H1 (cell line): ENCODE data around the gene SUV39H2. TPM values are rescaled to one million over a fixed set of nuclear protein-coding genes. Genes with fewer than 3 reads are reported as not detected.

Experiments used
- CTCF ChIA-PET: fragments of 300-600 bp; sonication (Branson Sonifier 250); formaldehyde crosslinking; loops from one replicate; lab custom pipeline; 2021; ENCODE audit not compliant: partially characterized antibody; lab: Charles Lee
- POLR2A ChIA-PET: fragments of 300-600 bp; sonication (Branson Sonifier 250); formaldehyde crosslinking; loops from one replicate; lab custom pipeline; 2021; ENCODE audit warnings: inconsistent platforms; ENCODE audit not compliant: partially characterized antibody; lab: Charles Lee
- DNase-seq, 2 experiments: peaks; one replicate each; pipeline versions ENCODE4 v3.0.0 to v3.0.0-alpha.2; 2010 to 2022; ENCODE audit warnings: low spot score in 2 of 2, low read depth in 1 of 2, mixed read lengths in 1 of 2
- FAIRE-seq: peaks from 2 replicates; lab custom pipeline; 2011; peaks lifted over from hg19 to GRCh38; lab: Jason Lieb, UNC
- H2AFZ ChIP-seq: 2 replicates; pipeline ENCODE4 v1.8.1; 2012; ENCODE audit warnings: low read length, inconsistent platforms
- H2AK5ac ChIP-seq: 2 replicates; pipeline ENCODE4 v1.6.1; 2013; ENCODE audit warnings: low read depth, low read length
- H2BK120ac ChIP-seq: replicated peaks from 2 replicates; pipeline ENCODE3; 2013; ENCODE audit warnings: low read depth, low read length, inconsistent platforms
- H2BK12ac ChIP-seq: 2 replicates; pipeline ENCODE4 v1.6.1; 2013; ENCODE audit warnings: low read depth, low read length
- H2BK15ac ChIP-seq: 2 replicates; pipeline ENCODE4 v1.6.1; 2013; ENCODE audit warnings: low read length
- H2BK20ac ChIP-seq: 2 replicates; pipeline ENCODE4 v1.6.1; 2013; ENCODE audit warnings: low read length
- H2BK5ac ChIP-seq: 2 replicates; pipeline ENCODE4 v1.6.1; 2013; ENCODE audit warnings: low read depth, low read length
- H3K14ac ChIP-seq: 2 replicates; pipeline ENCODE4 v1.6.1; 2013; ENCODE audit warnings: inconsistent platforms; ENCODE audit not compliant: insufficient read length
- H3K18ac ChIP-seq: 2 replicates; pipeline ENCODE4 v1.6.1; 2013; ENCODE audit warnings: low read length; ENCODE audit errors: extremely low read depth
- H3K23ac ChIP-seq: 2 replicates; pipeline ENCODE4 v1.6.1; 2013; ENCODE audit warnings: inconsistent platforms; ENCODE audit not compliant: insufficient read length
- H3K23me2 ChIP-seq: 2 replicates; pipeline ENCODE4 v1.6.1; 2013; ENCODE audit warnings: low read depth, low read length
- H3K27ac ChIP-seq: 2 replicates; pipeline ENCODE4 v1.6.1; 2011; ENCODE audit warnings: low read depth, low read length, inconsistent platforms
- H3K27me3 ChIP-seq, 4 experiments: replicated peaks in 1 of 4; 1 replicate in 1 of 4; 2 replicates in 3 of 4; pipeline versions ENCODE4 v1.6.1 to v1.8.1; 2011 to 2013; ENCODE audit warnings: low read length in 3 of 4, mild to moderate bottlenecking in 3 of 4, inconsistent platforms in 2 of 4, mixed read lengths in 2 of 4, moderate library complexity in 1 of 4; ENCODE audit not compliant: control insufficient read depth in 3 of 4, insufficient read depth in 3 of 4; ENCODE audit errors: extremely low read depth in 1 of 4
- H3K36me3 ChIP-seq, 4 experiments: 2 replicates each; pipeline versions ENCODE4 v1.6.1 to v1.8.1; 2011 to 2013; ENCODE audit warnings: mild to moderate bottlenecking in 4 of 4, low read length in 3 of 4, moderate library complexity in 2 of 4, control low read depth in 1 of 4, inconsistent platforms in 1 of 4; ENCODE audit not compliant: insufficient read depth in 4 of 4, control insufficient read depth in 2 of 4
- H3K4ac ChIP-seq: replicated peaks from 2 replicates; pipeline ENCODE3; 2013; ENCODE audit warnings: low read length, low read depth, mixed read lengths, inconsistent platforms; ENCODE audit not compliant: insufficient read length
- H3K4me1 ChIP-seq, 4 experiments: replicated peaks in 1 of 4; 1 replicate in 1 of 4; 2 replicates in 3 of 4; pipeline versions ENCODE4 v1.6.1 to v1.8.1; 2011 to 2013; ENCODE audit warnings: low read length in 3 of 4, inconsistent platforms in 2 of 4, mixed read lengths in 1 of 4; ENCODE audit not compliant: insufficient read depth in 4 of 4, control insufficient read depth in 3 of 4
- H3K4me2 ChIP-seq, 2 experiments: 2 replicates each; pipeline versions ENCODE4 v1.6.1 to v1.8.1; 2011 to 2013; ENCODE audit warnings: low read depth in 2 of 2, low read length in 2 of 2, control low read depth in 1 of 2, inconsistent platforms in 1 of 2, mild to moderate bottlenecking in 1 of 2; ENCODE audit not compliant: insufficient read depth in 1 of 2
- H3K4me3 ChIP-seq, 4 experiments: fragments of 200-600, 300-600 bp in 1 of 4; sonication (generic), shearing (Covaris generic), sonication (Bioruptor Twin) in 1 of 4; 2 replicates each; pipeline versions ENCODE4 v1.5.1 to v1.8.1; 2011 to 2016; ENCODE audit warnings: low read length in 4 of 4, low read depth in 3 of 4, control low read depth in 2 of 4, inconsistent platforms in 2 of 4, mild to moderate bottlenecking in 2 of 4, mixed read lengths in 1 of 4, moderate library complexity in 1 of 4; ENCODE audit not compliant: insufficient read depth in 2 of 4; ENCODE audit errors: extremely low read depth in 1 of 4
- H3K56ac ChIP-seq: replicated peaks from 2 replicates; pipeline ENCODE3; 2013; ENCODE audit warnings: low read depth, mild to moderate bottlenecking, mixed read lengths, low read length, inconsistent platforms; ENCODE audit not compliant: insufficient read length
- H3K79me1 ChIP-seq: 2 replicates; pipeline ENCODE4 v1.6.1; 2013; ENCODE audit warnings: low read depth, low read length, control low read depth
- H3K79me2 ChIP-seq, 2 experiments: 2 replicates each; pipeline versions ENCODE4 v1.6.1 to v1.8.1; 2012 to 2013; ENCODE audit warnings: low read length in 2 of 2, mild to moderate bottlenecking in 2 of 2, inconsistent platforms in 1 of 2; ENCODE audit not compliant: insufficient read depth in 2 of 2, control insufficient read depth in 1 of 2
- H3K9ac ChIP-seq, 4 experiments: replicated peaks in 1 of 4; 1 replicate in 1 of 4; 2 replicates in 3 of 4; pipeline versions ENCODE4 v1.6.1 to v1.8.1; 2011 to 2013; ENCODE audit warnings: low read depth in 3 of 4, low read length in 3 of 4, control low read depth in 2 of 4, mild to moderate bottlenecking in 2 of 4, moderate library complexity in 2 of 4, inconsistent platforms in 1 of 4; ENCODE audit errors: extremely low read depth in 1 of 4
- H3K9me3 ChIP-seq, 2 experiments: 2 replicates each; pipeline versions ENCODE4 v1.6.1 to v1.8.1; 2012 to 2013; ENCODE audit warnings: mild to moderate bottlenecking in 2 of 2, moderate library complexity in 2 of 2, control low read depth in 1 of 2, inconsistent platforms in 1 of 2, low read depth in 1 of 2, low read length in 1 of 2, mixed read lengths in 1 of 2; ENCODE audit not compliant: insufficient read depth in 2 of 2
- H4K20me1 ChIP-seq, 2 experiments: replicated peaks in 1 of 2; 2 replicates each; pipeline versions ENCODE3 to v1.8.1; 2011 to 2013; ENCODE audit warnings: inconsistent platforms in 2 of 2, low read length in 2 of 2, mild to moderate bottlenecking in 1 of 2; ENCODE audit not compliant: insufficient read depth in 2 of 2, control insufficient read depth in 1 of 2
- H4K5ac ChIP-seq: 2 replicates; pipeline ENCODE4 v1.6.1; 2013; ENCODE audit warnings: low read length, low read depth, mixed read lengths, inconsistent platforms; ENCODE audit not compliant: insufficient read length
- H4K8ac ChIP-seq: 2 replicates; pipeline ENCODE4 v1.8.0; 2013; ENCODE audit warnings: mild to moderate bottlenecking, moderate library complexity, low read length, inconsistent platforms; ENCODE audit not compliant: insufficient read depth; ENCODE audit errors: extremely low read depth
- H4K91ac ChIP-seq: replicated peaks from 2 replicates; pipeline ENCODE3; 2013; ENCODE audit warnings: low read length, mixed read lengths, inconsistent platforms; ENCODE audit not compliant: insufficient read length
- BRCA1 ChIP-seq: IDR thresholded peaks from 2 replicates; pipeline ENCODE4 v1.6.1; 2012; ENCODE audit warnings: low read depth, low read length, improper control_type of control experiment
- CHD1 ChIP-seq: IDR thresholded peaks from 2 replicates; pipeline ENCODE4 v1.6.1; 2012; ENCODE audit warnings: low read depth, low read length, improper control_type of control experiment
- CTBP2 ChIP-seq: IDR thresholded peaks from 2 replicates; pipeline ENCODE4 v1.7.0; 2011; ENCODE audit warnings: borderline replicate concordance, mild to moderate bottlenecking, moderate library complexity, mixed read lengths, low read length; ENCODE audit not compliant: insufficient read depth, insufficient read length
- EZH2 ChIP-seq: fragments of 200-600 bp; sonication (generic); IDR thresholded peaks from 2 replicates; pipeline ENCODE4 v1.7.1; 2012; ENCODE audit warnings: low read depth, mild to moderate bottlenecking, moderate library complexity, low read length, inconsistent platforms; ENCODE audit not compliant: severe bottlenecking
- GTF2F1 ChIP-seq: IDR thresholded peaks from 2 replicates; pipeline ENCODE4 v1.6.1; 2012; ENCODE audit warnings: low read depth, low read length, improper control_type of control experiment, borderline replicate concordance
- HDAC2 ChIP-seq, 2 experiments: fragments of 300-600 bp in 1 of 2; sonication (generic) in 1 of 2; IDR thresholded peaks; 2 replicates each; pipeline ENCODE4 v1.6.1; 2011 to 2012; ENCODE audit warnings: low read depth in 2 of 2, low read length in 2 of 2, mild to moderate bottlenecking in 2 of 2, moderate library complexity in 2 of 2, borderline replicate concordance in 1 of 2, inconsistent platforms in 1 of 2
- HDAC6 ChIP-seq: IDR thresholded peaks from one replicate; pipeline ENCODE4 v1.7.1; 2012; ENCODE audit warnings: low read depth, mild to moderate bottlenecking, inconsistent platforms, low read length, moderate library complexity
- POLR2AphosphoS5 ChIP-seq: IDR thresholded peaks from 2 replicates; pipeline ENCODE4 v1.6.1; 2011; ENCODE audit warnings: low read depth, low read length
- RAD21 ChIP-seq, 2 experiments: IDR thresholded peaks in 1 of 2; conservative IDR thresholded peaks in 1 of 2; 2 replicates each; pipeline ENCODE4 v1.6.1; 2011; ENCODE audit warnings: low read depth in 2 of 2, low read length in 2 of 2, improper control_type of control experiment in 1 of 2, inconsistent platforms in 1 of 2, mild to moderate bottlenecking in 1 of 2, moderate library complexity in 1 of 2
- SRF ChIP-seq: IDR thresholded peaks from 2 replicates; pipeline ENCODE4 v1.6.1; 2011; ENCODE audit warnings: mild to moderate bottlenecking, low read depth, low read length, moderate library complexity
- TCF12 ChIP-seq: IDR thresholded peaks from 2 replicates; pipeline ENCODE4 v1.6.1; 2011; ENCODE audit warnings: low read depth, mild to moderate bottlenecking, low read length
- ZNF274 ChIP-seq: IDR thresholded peaks from 2 replicates; pipeline ENCODE4 v1.7.0; 2012; ENCODE audit warnings: low read length, borderline replicate concordance; ENCODE audit errors: extremely low read depth
- WGBS, 2 experiments: shearing (Covaris generic) in 1 of 2; methylation state at CpG; one replicate each; pipeline versions ENCODE4 v1.1.6 to v1.1.7; 2013 to 2015; ENCODE audit warnings: low lambda C conversion rate in 2 of 2, mixed read lengths in 2 of 2, inconsistent platforms in 1 of 2, low coverage in 1 of 2, missing lambda C conversion rate in 1 of 2; ENCODE audit not compliant: insufficient replicate concordance in 2 of 2, insufficient coverage in 1 of 2, insufficient read length in 1 of 2; ENCODE audit errors: extremely low coverage in 1 of 2, missing lambda C conversion rate in 1 of 2; 5-methylcytosine and 5-hydroxymethylcytosine counted together
- polyA plus RNA-seq, 7 experiments: library from polyadenylated mRNA; depleted of rRNA in 3 of 7; stranded (reverse) in 5 of 7; unstranded in 2 of 7; fragments of >200 nt in 5 of 7; fragments of 200-250 nt in 2 of 7; gene quantifications; 1 replicate in 5 of 7; 2 replicates in 1 of 7; 4 replicates in 1 of 7; pipeline versions ENCODE4 v1.2.1 to v1.2.3, GENCODE V29; 2011 to 2013; ENCODE audit warnings: missing spikeins in 2 of 7, mixed read lengths in 2 of 7
- total RNA-seq: library from RNA; stranded (reverse); fragmentation: NEBNext Ultra II Directional; extraction: Animal tissue kit (Norgen Biotek cat#: 25700); gene quantifications from 2 replicates; pipeline ENCODE4 v1.2.1, GENCODE V29; 2021
- TF ChIP-seq, protein P1 (sequence below): IDR thresholded peaks from 2 replicates; pipeline ENCODE4 v1.6.1; 2011; ENCODE audit warnings: low read depth, mild to moderate bottlenecking, low read length; ENCODE audit not compliant: insufficient read depth

Gene SUV39H2
- total and polyA plus RNA-seq, 2 of the 8 experiments (the other 6 are each of a cell fraction or from before 2014, with no cell fraction given) = 19.4 to 62.3 TPM

DNA sequence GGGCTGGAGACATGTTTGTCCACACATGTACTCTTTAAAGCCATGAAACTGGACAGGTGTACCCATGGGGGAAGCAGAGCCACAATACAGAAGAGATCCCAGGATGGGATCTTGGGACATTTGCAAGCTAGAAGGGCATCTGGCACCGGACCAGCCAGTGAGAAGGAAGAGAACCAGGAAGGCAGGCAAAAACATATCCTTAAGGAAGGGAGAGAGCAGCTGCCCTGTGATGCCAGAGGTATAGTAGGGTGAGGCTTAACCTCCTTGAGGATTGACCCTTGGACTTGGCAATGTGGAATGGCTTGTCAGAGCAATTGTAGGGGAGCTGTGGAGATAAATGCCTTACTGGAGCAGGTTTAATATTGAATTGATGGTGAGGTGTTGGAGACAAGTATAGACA is 17.9 kb upstream of the SUV39H2 start:
- DNase-seq (no peak), FAIRE-seq (no peak)
- no peaks in the 10 kb centered on the region for H3K79me2 ChIP-seq
- H3K4me2 ChIP-seq = no peak overlapping the region
- H3K4me1 ChIP-seq = no peaks in the 10 kb centered on the region
- H2BK12ac ChIP-seq = no peak overlapping the region
- no peak overlapping the region for H3K9ac ChIP-seq
- H2BK15ac ChIP-seq = no peak overlapping the region
- H4K20me1 ChIP-seq = peaks cover 0 to 3% of the 10 kb centered on the region in 2 experiments
- no peak overlapping the region for H3K14ac ChIP-seq
- no peak overlapping the region for H3K4ac ChIP-seq
- no peaks in the 10 kb centered on the region for H3K23me2 ChIP-seq
- H3K79me1 ChIP-seq = no peaks in the 10 kb centered on the region
- H3K18ac ChIP-seq = no peak overlapping the region
- no peaks in the 10 kb centered on the region for H3K9me3 ChIP-seq
- no peak overlapping the region for H3K56ac ChIP-seq
- H4K8ac ChIP-seq = no peak overlapping the region
- peaks cover 0 to 23% (median 6%) of the 10 kb centered on the region in 4 experiments; a peak in 5 of 8 replicates for H3K36me3 ChIP-seq
- ChIA-PET CTCF (no interaction called here), POLR2A (interaction anchor here (2.0 kb wide), 1 partner anchor 18 kb away, joined by 5 read pairs; the partner anchor contains the start of gene SUV39H2)
- WGBS, 2 experiments = 100% methylated on average over 1 of the region's 1 CpG; no CpG with 5 or more reads in 1 of the 2 experiments
- H2BK5ac ChIP-seq = no peak overlapping the region
- H3K4me3 ChIP-seq = no peak overlapping the region
- H2AFZ ChIP-seq = no peak overlapping the region
- H2AK5ac ChIP-seq = no peak overlapping the region
- H4K91ac ChIP-seq = no peak overlapping the region
- H2BK120ac ChIP-seq = no peak overlapping the region
- no peak overlapping the region for H3K23ac ChIP-seq
- H3K27ac ChIP-seq = no peak overlapping the region
- no peak overlapping the region for H2BK20ac ChIP-seq
- no peaks in the 10 kb centered on the region for H3K27me3 ChIP-seq
- no peak overlapping the region for H4K5ac ChIP-seq
- TF ChIP-seq EZH2 (no peak), TCF12 (no peak), CHD1 (no peak), GTF2F1 (no peak), POLR2AphosphoS5 (no peak), RAD21 (IDR thresholded peaks at IDR 0.05 in 1 of 2, conservative IDR thresholded peaks at IDR 0.05 in 1 of 2; ENCODE audit: low read depth in 2 of 2, low read length in 2 of 2) (no peak), BRCA1 (no peak), SRF (no peak), ZNF274 (no peak), CTBP2 (no peak), HDAC6 (no peak), HDAC2 (IDR thresholded peaks at IDR 0.05; ENCODE audit: borderline replicate concordance in 1 of 2, low read depth in 2 of 2, low read length in 2 of 2) (no peak)
- TF ChIP-seq, protein P1, sequence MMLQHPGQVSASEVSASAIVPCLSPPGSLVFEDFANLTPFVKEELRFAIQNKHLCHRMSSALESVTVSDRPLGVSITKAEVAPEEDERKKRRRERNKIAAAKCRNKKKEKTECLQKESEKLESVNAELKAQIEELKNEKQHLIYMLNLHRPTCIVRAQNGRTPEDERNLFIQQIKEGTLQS = no peak
